Measurements from ENCODE around the gene BCL7B. TPM values are rescaled to one million over a fixed set of nuclear protein-coding genes. Genes with fewer than 3 reads are reported as not detected.

BCL7B gene
- total RNA-seq, 1 experiment from 2014 or later, result 50.4 TPM

- BruUV-seq (replicated peaks), result TSS peak; percentile 16
- ATAC-seq (no peak), DNase-seq (ENCODE audit: low read depth, low spot score) (no peak)
- RAD21 ChIA-PET (ENCODE audit: low non-redundant PET in 1 of 2, low total read pairs in 2 of 2, uncharacterized antibody in 2 of 2, unreplicated experiment in 2 of 2), result no interaction called here
- Histone ChIP-seq H3K27ac (ENCODE audit: low read depth, low read length) (no peak overlapping the region), H2AFZ (ENCODE audit: low read depth, low read length, poor library complexity, severe bottlenecking) (no peak overlapping the region), H3K79me2 (ENCODE audit: insufficient read depth, low read length) (peaks cover 89% of the 10 kb centered on the region), H3K4me2 (ENCODE audit: low read length) (no peak overlapping the region), H3K9me2 (ENCODE audit: insufficient read depth) (no peaks in the 10 kb centered on the region), H3K4me3 (replicated peaks in 1 of 2; ENCODE audit: low read depth in 1 of 2, low read length in 2 of 2) (no peak overlapping the region), H3K9me3 (ENCODE audit: control insufficient read depth in 1 of 2, insufficient read depth in 1 of 2, low read depth in 1 of 2, low read length in 2 of 2) (no peaks in the 10 kb centered on the region), H3K36me3 (ENCODE audit: control insufficient read depth in 1 of 2, insufficient read depth in 2 of 2, low read length in 2 of 2) (peaks cover 15 to 22% of the 10 kb centered on the region in 2 experiments), H3K4me1 (ENCODE audit: control insufficient read depth in 1 of 2, insufficient read depth in 2 of 2, low read length in 2 of 2) (0 out of 4 replicates have a peak, but pooled peaks cover 0 to 8% of the 10 kb centered on the region in 2 experiments), H4K20me1 (ENCODE audit: insufficient read depth) (no peaks in the 10 kb centered on the region), H3K27me3 (ENCODE audit: insufficient read depth, low read length) (no peaks in the 10 kb centered on the region), H3K9ac (ENCODE audit: low read length) (no peak overlapping the region)
- POLR2A ChIA-PET, result interaction anchor here (1.4 kb wide), 1 partner anchor 11 kb away, joined by 3 read pairs; no protein-coding TSS in a partner anchor
- no peak for TF ChIP-seq ELF1 (IDR thresholded peaks at IDR 0.05; ENCODE audit: borderline replicate concordance, low read depth)
- TF ChIP-seq YY1 (IDR thresholded peaks at IDR 0.05; ENCODE audit: extremely low read depth, insufficient replicate concordance, low read depth, low read length), result no peak
- no peak for TF ChIP-seq ZFX (IDR thresholded peaks at IDR 0.05)
- TF ChIP-seq SIN3A (IDR thresholded peaks at IDR 0.05; ENCODE audit: low read depth), result no peak
- TF ChIP-seq CEBPB (IDR thresholded peaks at IDR 0.05; ENCODE audit: low read depth), result no peak
- no peak for TF ChIP-seq JUND (IDR thresholded peaks at IDR 0.05)
- TF ChIP-seq EZH2phosphoT487 (IDR thresholded peaks at IDR 0.05; ENCODE audit: borderline replicate concordance), result no peak
- TF ChIP-seq POLR2A (IDR thresholded peaks at IDR 0.05; ENCODE audit: borderline replicate concordance, extremely low read depth, insufficient read depth, insufficient read length), result no peak
- no peak for TF ChIP-seq ATF3 (IDR thresholded peaks at IDR 0.05)
- CTCF ChIA-PET, result no interaction called here
- intact Hi-C loops (cut with micrococcal nuclease), result no loop called here
Observed at GRCh38 chr7:73549176-73549575, 8.3 kb downstream of the BCL7B start.

- Histone ChIP-seq H3K9me3 (ENCODE audit: control insufficient read depth in 1 of 2, insufficient read depth in 1 of 2, low read depth in 1 of 2, low read length in 2 of 2) (no peaks in the 10 kb centered on the region), H3K4me1 (ENCODE audit: control insufficient read depth in 1 of 2, insufficient read depth in 2 of 2, low read length in 2 of 2) (0 out of 4 replicates have a peak, but pooled peaks cover 0 to 8% of the 10 kb centered on the region in 2 experiments), H2AFZ (ENCODE audit: low read depth, low read length, poor library complexity, severe bottlenecking) (no peak overlapping the region), H3K79me2 (ENCODE audit: insufficient read depth, low read length) (peaks cover 89% of the 10 kb centered on the region), H3K27ac (ENCODE audit: low read depth, low read length) (no peak overlapping the region), H3K27me3 (ENCODE audit: insufficient read depth, low read length) (no peaks in the 10 kb centered on the region), H4K20me1 (ENCODE audit: insufficient read depth) (no peaks in the 10 kb centered on the region), H3K4me2 (ENCODE audit: low read length) (no peak overlapping the region), H3K9ac (ENCODE audit: low read length) (no peak overlapping the region), H3K9me2 (ENCODE audit: insufficient read depth) (no peaks in the 10 kb centered on the region), H3K4me3 (replicated peaks in 1 of 2; ENCODE audit: low read depth in 1 of 2, low read length in 2 of 2) (no peak overlapping the region), H3K36me3 (ENCODE audit: control insufficient read depth in 1 of 2, insufficient read depth in 2 of 2, low read length in 2 of 2) (peaks cover 13 to 27% of the 10 kb centered on the region in 2 experiments)
- ATAC-seq, result no peak
- POLR2A ChIA-PET, result interaction anchor here (1.4 kb wide), 1 partner anchor 9 kb away, joined by 3 read pairs; the partner anchor contains the start of gene BCL7B
- no TSS peak for BruUV-seq (replicated peaks)
- intact Hi-C loops (cut with micrococcal nuclease), result no loop called here
- TF ChIP-seq POLR2AphosphoS5 (IDR thresholded peaks at IDR 0.05; ENCODE audit: low read depth, low read length) (no peak), TCF7L2 (IDR thresholded peaks at IDR 0.05; ENCODE audit: borderline replicate concordance, extremely low read depth, insufficient read depth, insufficient read length) (no peak), ZNF274 (IDR thresholded peaks at IDR 0.05; ENCODE audit: low read depth, low read length) (no peak), SIN3A (IDR thresholded peaks at IDR 0.05; ENCODE audit: low read depth) (no peak), SP1 (IDR thresholded peaks at IDR 0.05; ENCODE audit: low read depth) (no peak), ELF1 (IDR thresholded peaks at IDR 0.05; ENCODE audit: borderline replicate concordance, low read depth) (no peak), MAX (IDR thresholded peaks at IDR 0.05) (no peak), JUND (IDR thresholded peaks at IDR 0.05) (no peak), CEBPB (IDR thresholded peaks at IDR 0.05; ENCODE audit: low read depth) (no peak), CTCF (IDR thresholded peaks at IDR 0.05 in 2 of 3, conservative IDR thresholded peaks at IDR 0.05 in 1 of 3; ENCODE audit: borderline replicate concordance in 1 of 3, insufficient read depth in 1 of 3, low read depth in 2 of 3, low read length in 2 of 3) (no peak), EZH2phosphoT487 (IDR thresholded peaks at IDR 0.05; ENCODE audit: borderline replicate concordance) (no peak), EZH2 (IDR thresholded peaks at IDR 0.05) (no peak), ZFX (IDR thresholded peaks at IDR 0.05) (no peak), FOSL1 (IDR thresholded peaks at IDR 0.05; ENCODE audit: low read depth) (no peak), POLR2A (IDR thresholded peaks at IDR 0.05; ENCODE audit: borderline replicate concordance, extremely low read depth, insufficient read depth, insufficient read length) (no peak), CBX3 (IDR thresholded peaks at IDR 0.05; ENCODE audit: low read depth) (no peak)
- no peak for DNase-seq (ENCODE audit: low read depth, low spot score)
- RAD21 ChIA-PET (ENCODE audit: low non-redundant PET in 1 of 2, low total read pairs in 2 of 2, uncharacterized antibody in 2 of 2, unreplicated experiment in 2 of 2), result no interaction called here
- CTCF ChIA-PET, result no interaction called here
Observed at GRCh38 chr7:73547841-73548240, 9.6 kb downstream of the BCL7B start.
